Neural cell (in vitro differentiated cells): ENCODE data around the gene WIF1. TPM values are rescaled to one million over a fixed set of nuclear protein-coding genes. Genes with fewer than 3 reads are reported as not detected.

Experiments used
- H2AFZ ChIP-seq: fragments of 200-600, 300-800 bp; sonication (generic), shearing (Covaris generic); 2 replicates; pipeline ENCODE4 v1.6.0; 2014; ENCODE audit warnings: low read depth, mild to moderate bottlenecking, antibody characterized with exemption, low read length, moderate library complexity
- H3F3A ChIP-seq: fragments of 200-600 bp; shearing (Covaris generic); 2 replicates; pipeline ENCODE4 v1.6.1; 2016; ENCODE audit warnings: mild to moderate bottlenecking, moderate library complexity, mixed read lengths, antibody characterized with exemption, low read length; ENCODE audit not compliant: insufficient read depth, poor library complexity, severe bottlenecking
- H3K27ac ChIP-seq: fragments of 200-600, 300-800 bp; sonication (generic), shearing (Covaris generic); 2 replicates; pipeline ENCODE4 v1.5.1; 2014; ENCODE audit warnings: mild to moderate bottlenecking, low read length, moderate library complexity
- H3K27me3 ChIP-seq: fragments of 300-800, 200-600 bp; sonication (generic), shearing (Covaris generic); 2 replicates; pipeline ENCODE4 v1.6.0; 2014; ENCODE audit warnings: mild to moderate bottlenecking, low read depth, low read length, moderate library complexity; ENCODE audit not compliant: insufficient read depth
- H3K36me3 ChIP-seq: fragments of 300-800, 200-600 bp; sonication (generic), shearing (Covaris generic); 2 replicates; pipeline ENCODE4 v1.5.1; 2014; ENCODE audit warnings: mild to moderate bottlenecking, antibody characterized with exemption, low read length, moderate library complexity; ENCODE audit not compliant: insufficient read depth
- H3K4me2 ChIP-seq: fragments of 300-800, 200-600 bp; sonication (generic), shearing (Covaris generic); 2 replicates; pipeline ENCODE4 v1.6.0; 2014; ENCODE audit warnings: mild to moderate bottlenecking, low read length
- H3K4me3 ChIP-seq: fragments of 300-800, 200-600 bp; sonication (generic), shearing (Covaris generic); 2 replicates; pipeline ENCODE4 v1.5.1; 2014; ENCODE audit warnings: mild to moderate bottlenecking, low read length, moderate library complexity
- H3K79me2 ChIP-seq: fragments of 200-600 bp; shearing (Covaris generic); replicated peaks from 2 replicates; pipeline ENCODE4 v1.6.0; 2014; ENCODE audit warnings: mild to moderate bottlenecking, low read length, moderate library complexity; ENCODE audit not compliant: insufficient read depth
- H3K9ac ChIP-seq: fragments of 300-800, 200-600 bp; sonication (generic), shearing (Covaris generic); 2 replicates; pipeline ENCODE4 v1.6.1; 2016; ENCODE audit warnings: mild to moderate bottlenecking, low read length, mixed read lengths
- H3K9me2 ChIP-seq: fragments of 200-600 bp; shearing (Covaris generic); 2 replicates; pipeline ENCODE4 v1.6.1; 2016; ENCODE audit warnings: mild to moderate bottlenecking, low read length, mixed read lengths; ENCODE audit not compliant: insufficient read depth
- H3K9me3 ChIP-seq: fragments of 200-600, 300-800 bp; sonication (generic), shearing (Covaris generic); 2 replicates; pipeline ENCODE4 v1.6.1; 2016; ENCODE audit warnings: mild to moderate bottlenecking, mixed run types, low read length, moderate library complexity, mixed read lengths
- H4K20me1 ChIP-seq: fragments of 200-600 bp; shearing (Covaris generic); 2 replicates; pipeline ENCODE4 v1.6.1; 2016; ENCODE audit warnings: mild to moderate bottlenecking, mixed run types; ENCODE audit not compliant: insufficient read depth
- CTCF ChIP-seq: fragments of 450-650 bp; IDR thresholded peaks from 2 replicates; pipeline ENCODE4 v1.5.1; 2014; ENCODE audit warnings: antibody characterized with exemption, mild to moderate bottlenecking, moderate library complexity; ENCODE audit not compliant: poor library complexity, severe bottlenecking
- EP300 ChIP-seq: fragments of 450-650 bp; conservative IDR thresholded peaks from 2 replicates; pipeline ENCODE4 v1.6.1; 2014; ENCODE audit warnings: antibody characterized with exemption, mild to moderate bottlenecking, moderate library complexity; ENCODE audit not compliant: poor library complexity, severe bottlenecking
- EZH2 ChIP-seq: fragments of 200-600, 300-800 bp; shearing (Covaris generic), sonication (generic); IDR thresholded peaks from 2 replicates; pipeline ENCODE4 v1.6.1; 2014; ENCODE audit warnings: antibody characterized with exemption, low read length, borderline replicate concordance, mild to moderate bottlenecking; ENCODE audit not compliant: insufficient read depth, poor library complexity, severe bottlenecking
- MXI1 ChIP-seq: fragments of 450-650 bp; conservative IDR thresholded peaks from 2 replicates; pipeline ENCODE4 v1.6.1; 2014; ENCODE audit warnings: antibody characterized with exemption, mild to moderate bottlenecking; ENCODE audit not compliant: poor library complexity, severe bottlenecking
- POLR2AphosphoS5 ChIP-seq: IDR thresholded peaks from 2 replicates; pipeline ENCODE4 v1.6.1; 2012
- RAD21 ChIP-seq: fragments of 450-650 bp; conservative IDR thresholded peaks from 2 replicates; pipeline ENCODE4 v1.6.1; 2014; ENCODE audit warnings: antibody characterized with exemption, mild to moderate bottlenecking, moderate library complexity
- REST ChIP-seq: IDR thresholded peaks from 2 replicates; pipeline ENCODE4 v1.6.1; 2012; ENCODE audit warnings: borderline replicate concordance
- SMC3 ChIP-seq: fragments of 450-650 bp; conservative IDR thresholded peaks from 2 replicates; pipeline ENCODE4 v1.6.1; 2014; ENCODE audit warnings: antibody characterized with exemption, mild to moderate bottlenecking, moderate library complexity; ENCODE audit not compliant: poor library complexity
- TAF1 ChIP-seq: IDR thresholded peaks from 2 replicates; pipeline ENCODE4 v1.6.1; 2012; ENCODE audit warnings: low read depth
- polyA plus RNA-seq: library from polyadenylated mRNA; depleted of rRNA; stranded (reverse); fragments of >200 nt; gene quantifications from 2 replicates; pipeline ENCODE4 v1.2.3, GENCODE V29; 2014

Gene WIF1
- polyA plus RNA-seq, 1 donor from 2014 or later = 0.77 TPM

- H3K27me3 ChIP-seq = no peaks in the 10 kb centered on the region
- no peaks in the 10 kb centered on the region for H3K9me3 ChIP-seq
- no peaks in the 10 kb centered on the region for H3K79me2 ChIP-seq
- no peak overlapping the region for H3K9ac ChIP-seq
- no peak overlapping the region for H3K4me2 ChIP-seq
- H4K20me1 ChIP-seq = no peaks in the 10 kb centered on the region
- no peak overlapping the region for H3K4me3 ChIP-seq
- no peaks in the 10 kb centered on the region for H3K36me3 ChIP-seq
- no peaks in the 10 kb centered on the region for H3K9me2 ChIP-seq
- no peaks in the 10 kb centered on the region for H3F3A ChIP-seq
- TF ChIP-seq EP300 (no peak), CTCF (no peak), MXI1 (no peak), REST (no peak), POLR2AphosphoS5 (no peak), RAD21 (no peak), EZH2 (no peak), TAF1 (no peak), SMC3 (no peak)
- H3K27ac ChIP-seq = no peak overlapping the region
- no peak overlapping the region for H2AFZ ChIP-seq
Observed at GRCh38 chr12:65069336-65069735, 51.8 kb downstream of the WIF1 start.

- H3K36me3 ChIP-seq = no peaks in the 10 kb centered on the region
- TF ChIP-seq RAD21 = no peak
- TF ChIP-seq CTCF = no peak
- TF ChIP-seq REST = no peak
- TF ChIP-seq SMC3 = no peak
- TF ChIP-seq EP300 = no peak
- TF ChIP-seq POLR2AphosphoS5 = no peak
Observed at GRCh38 chr12:65067383-65067782, 53.7 kb downstream of the WIF1 start.

More at GRCh38 chr12:65067383-65067782, 53.7 kb downstream of the WIF1 start:
- Histone ChIP-seq H3K9me2 (no peaks in the 10 kb centered on the region), H3K4me3 (no peak overlapping the region), H3K27me3 (no peaks in the 10 kb centered on the region), H3K9me3 (no peaks in the 10 kb centered on the region), H4K20me1 (no peaks in the 10 kb centered on the region), H3K9ac (no peak overlapping the region), H2AFZ (no peak overlapping the region), H3F3A (no peaks in the 10 kb centered on the region), H3K27ac (no peak overlapping the region), H3K79me2 (no peaks in the 10 kb centered on the region), H3K4me2 (no peak overlapping the region)
